PFSK-1 (cell line): ENCODE results near the gene PITPNM3.

Experiments
- FOXP2 ChIP-seq: optimal IDR thresholded peaks from 2 replicates; pipeline ENCODE3; 2011; ENCODE audit warnings: borderline replicate concordance, control low read depth, inconsistent platforms; ENCODE audit not compliant: insufficient read depth; ENCODE audit errors: extremely low read length, extremely low read depth
- POLR2AphosphoS5 ChIP-seq: IDR thresholded peaks from 2 replicates; pipeline ENCODE4 v1.6.1; 2012; ENCODE audit warnings: low read depth, mild to moderate bottlenecking, control low read depth, low read length, moderate library complexity
- SIN3A ChIP-seq: IDR thresholded peaks from 2 replicates; pipeline ENCODE4 v1.6.1; 2012; ENCODE audit warnings: mild to moderate bottlenecking, low read length, moderate library complexity, borderline replicate concordance; ENCODE audit not compliant: insufficient read depth
- TAF1 ChIP-seq: IDR thresholded peaks from 2 replicates; pipeline ENCODE4 v1.6.1; 2012; ENCODE audit warnings: low read length, control low read depth, borderline replicate concordance; ENCODE audit not compliant: insufficient read depth

- TF ChIP-seq TAF1 (no peak), FOXP2 (no peak), SIN3A (no peak), POLR2AphosphoS5 (no peak)
Observed at GRCh38 chr17:6446516-6447100, 109.7 kb downstream of the PITPNM3 start.
